ENCODE measurements around the gene ABCC4.
"Not testable (repeated sequence)": the region's sequence is repeated elsewhere in the genome, so short reads cannot be mapped to it uniquely, and the experiment has no call there.

The ABCC4 gene

DNA sequence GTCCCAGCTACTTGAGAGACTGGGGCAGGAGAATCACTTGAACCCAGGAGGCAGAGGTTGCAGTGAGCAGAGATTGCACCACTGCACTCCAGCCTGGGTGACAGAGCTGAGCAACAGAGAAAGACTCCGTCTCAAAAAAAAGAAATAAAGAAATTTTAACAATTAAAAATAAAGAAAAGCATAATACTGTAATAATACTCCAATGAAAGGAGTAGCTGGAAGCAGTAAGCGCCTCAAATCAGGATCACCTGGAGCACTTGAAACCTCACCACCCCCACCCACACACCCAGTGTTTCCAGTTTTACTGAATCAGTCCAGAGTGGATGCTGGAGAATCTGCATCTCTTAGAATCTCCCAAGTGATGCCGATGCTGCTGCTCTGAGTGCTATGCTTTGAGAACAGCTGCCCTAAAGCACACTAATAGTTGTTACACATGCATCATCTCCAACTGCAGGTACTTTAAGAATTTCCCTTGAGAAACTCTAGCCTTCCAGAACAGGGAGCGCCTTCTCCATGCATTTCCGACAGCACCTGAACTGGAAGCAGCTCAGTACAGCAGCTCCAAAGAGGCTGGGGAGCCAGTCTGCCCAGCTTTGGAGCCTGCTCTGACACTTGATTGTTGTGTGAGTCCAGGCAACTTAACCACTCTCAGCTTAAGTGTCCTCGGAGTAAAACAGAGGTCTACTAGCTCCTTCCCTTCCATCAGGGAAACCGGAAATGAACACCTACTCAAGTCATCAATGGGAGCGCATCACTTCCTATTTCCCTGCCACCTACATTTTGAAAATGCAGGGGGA is 2.9 kb downstream of the ABCC4 start:
- DNase-seq (ENCODE audit: low read depth), result no peak

DNA sequence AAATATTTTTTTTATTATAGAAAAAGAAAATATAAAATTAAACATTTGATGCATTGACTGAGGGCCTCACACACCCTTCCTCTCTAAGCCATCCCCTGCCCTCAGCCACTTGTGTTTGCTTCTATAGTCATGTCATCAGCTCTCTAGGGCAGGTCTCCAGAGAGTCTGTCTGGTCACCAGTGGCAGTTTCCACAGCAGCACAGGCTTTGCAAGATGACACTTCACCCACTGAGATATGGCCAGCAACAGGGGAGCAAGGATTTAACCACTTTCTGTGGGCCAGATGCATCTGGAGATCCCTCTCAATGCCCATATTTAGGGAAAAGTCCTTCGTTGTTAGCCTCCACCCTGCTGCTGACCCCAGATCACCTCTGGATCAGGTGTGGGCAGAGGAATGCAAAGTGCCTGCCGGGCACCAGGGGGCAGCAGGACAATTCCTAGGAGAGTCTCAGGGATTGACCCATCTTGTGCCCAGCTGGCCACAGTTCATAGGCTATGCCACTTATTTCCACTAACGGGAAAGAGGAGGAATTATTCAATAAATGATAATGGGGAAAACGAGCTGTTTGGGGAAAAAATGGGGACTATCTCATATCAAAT is 4.8 kb downstream of the ABCC4 start:
- DNase-seq (ENCODE audit: low read depth), result no peak

DNA sequence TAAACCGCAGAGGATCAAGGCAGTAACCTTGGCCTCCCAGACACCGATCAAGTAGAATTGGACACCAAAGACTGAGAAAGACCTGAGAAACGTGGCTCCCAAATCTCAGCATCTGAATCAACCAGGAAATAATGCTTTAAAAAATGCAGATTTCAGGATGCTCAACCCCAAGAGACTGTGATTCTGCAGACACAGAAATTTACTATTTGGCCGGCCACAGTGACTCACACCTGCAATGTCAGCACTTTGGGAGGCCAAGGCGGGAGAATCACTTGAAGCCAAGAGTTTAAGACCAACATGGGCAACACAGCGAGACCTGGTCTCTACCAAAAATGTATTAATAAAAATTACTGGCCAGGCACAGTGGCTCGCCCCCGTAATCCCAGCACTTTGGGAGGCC is 6.2 kb downstream of the ABCC4 start:
- DNase-seq (ENCODE audit: low read depth), result no peak

DNA sequence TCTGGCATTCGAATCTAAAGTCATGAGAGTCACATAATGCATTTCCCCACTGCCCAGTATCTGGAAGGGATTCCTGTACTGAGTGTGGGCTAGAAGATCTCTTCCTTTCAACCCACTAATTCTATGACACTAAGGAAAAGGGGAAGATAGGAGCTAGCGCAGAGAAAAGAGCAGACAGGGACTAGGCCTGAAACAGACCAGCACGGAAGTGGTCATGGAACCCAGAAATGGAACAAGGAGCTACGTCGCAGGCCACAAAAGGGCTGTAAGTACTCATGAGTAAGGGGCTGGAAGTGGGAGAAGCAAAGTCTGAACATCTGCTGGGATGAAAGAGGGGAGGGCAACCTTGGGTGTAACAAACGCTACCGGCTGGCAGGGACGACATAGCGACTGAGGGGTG is 8.6 kb downstream of the ABCC4 start:
- no peak for DNase-seq (ENCODE audit: low read depth)

DNA sequence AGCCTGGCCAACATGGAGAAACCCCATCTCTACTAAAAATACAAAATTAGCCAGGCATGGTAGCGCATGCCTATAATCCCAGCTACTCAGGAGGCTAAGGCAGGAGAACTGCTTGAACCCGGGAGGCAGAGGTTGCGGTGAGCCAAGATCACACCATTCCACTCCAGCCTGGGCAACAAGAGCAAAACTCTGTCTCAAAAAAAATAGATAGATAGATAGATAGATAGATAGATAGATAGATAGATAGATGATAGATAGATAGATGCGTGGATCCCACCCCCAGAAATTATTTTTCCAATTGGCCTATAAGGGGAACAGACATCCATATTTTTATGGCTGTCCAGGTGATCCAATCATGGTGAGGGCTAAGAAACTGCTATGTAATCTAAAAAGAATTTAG is 11.3 kb downstream of the ABCC4 start:
- not testable (repeated sequence) for DNase-seq (ENCODE audit: low read depth)

DNA sequence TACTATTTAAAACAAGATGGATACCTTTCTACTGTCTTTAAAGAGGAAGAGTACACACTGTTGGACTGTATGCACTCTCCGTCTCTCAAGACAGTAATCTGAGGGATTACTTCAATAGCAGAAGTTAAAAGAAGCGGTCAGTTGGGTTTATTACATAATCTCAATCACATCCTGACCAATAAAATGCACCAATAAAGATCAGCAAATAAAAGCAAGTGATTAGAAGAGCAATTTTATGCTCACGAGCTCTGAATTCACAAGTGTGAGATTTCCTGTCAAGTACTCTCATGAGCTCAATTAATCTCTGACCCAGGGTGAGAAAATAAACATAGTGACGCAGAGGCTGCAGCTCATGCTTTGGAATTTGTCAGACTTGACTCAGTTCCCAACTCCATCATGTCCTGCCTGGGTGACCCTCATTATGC is 12.2 kb downstream of the ABCC4 start:
- no peak for DNase-seq (ENCODE audit: low read depth)

DNA sequence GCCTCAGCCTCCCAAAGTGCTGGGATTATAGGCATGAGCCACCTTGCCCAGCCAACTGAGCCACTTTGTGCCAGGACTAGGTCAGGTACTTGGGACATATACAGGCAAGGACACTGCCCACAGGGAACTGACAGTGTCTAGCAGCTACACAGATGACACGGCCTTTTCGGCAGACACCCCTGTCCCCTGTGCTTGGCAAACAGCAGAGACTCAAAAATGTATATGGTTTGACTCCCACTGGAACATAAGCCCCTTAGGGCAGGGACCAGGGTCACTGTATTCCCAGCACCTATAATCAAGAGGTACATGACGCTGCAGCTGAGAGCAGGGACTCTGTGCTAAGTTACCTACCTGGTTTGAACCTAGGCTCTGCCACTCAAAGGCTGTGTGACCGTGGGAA is 16.8 kb downstream of the ABCC4 start:
- DNase-seq (ENCODE audit: low read depth), result no peak

DNA sequence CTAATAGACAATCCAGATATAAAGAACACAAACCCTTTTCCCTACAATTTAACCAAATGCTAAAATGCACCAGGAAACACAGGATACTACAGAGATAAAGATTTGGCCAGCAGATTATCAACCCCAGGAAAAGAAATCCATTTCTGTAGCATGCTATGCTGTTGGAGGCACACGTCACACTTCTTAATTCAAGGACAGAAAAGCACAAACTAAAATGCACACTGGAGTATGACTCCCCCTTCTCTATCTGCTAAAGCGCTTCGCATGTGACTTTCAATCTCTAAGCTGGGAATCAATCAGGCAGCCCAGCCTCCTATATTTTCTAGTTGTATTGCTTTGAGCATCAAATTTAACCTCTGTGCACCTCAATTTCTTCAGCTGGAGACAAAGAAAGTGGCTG is 22.2 kb downstream of the ABCC4 start:
- no peak for DNase-seq (ENCODE audit: low read depth)

DNA sequence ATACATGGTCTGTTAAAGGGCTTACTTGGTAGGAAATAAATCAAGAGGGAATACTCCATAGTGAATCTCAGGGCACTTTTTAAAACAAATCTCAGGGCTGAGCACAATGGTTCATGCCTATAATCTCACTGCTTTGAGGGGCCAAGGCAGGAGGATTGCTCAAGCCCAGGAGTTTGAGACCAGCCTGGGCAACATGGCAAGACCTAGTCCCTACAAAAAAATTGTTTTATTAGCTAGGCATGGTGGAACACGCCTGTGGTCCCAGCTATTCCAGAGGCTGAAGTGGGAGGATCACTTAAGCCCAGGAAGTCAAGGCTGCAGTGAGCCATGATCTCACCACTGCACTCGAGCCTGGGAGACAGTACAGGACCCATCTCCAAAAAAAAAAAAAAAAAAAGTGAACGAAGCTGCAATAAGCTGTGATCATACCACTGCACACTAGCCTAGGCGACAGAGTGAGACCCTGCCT is 25.2 kb downstream of the ABCC4 start:
- DNase-seq (ENCODE audit: low read depth), result no peak

DNA sequence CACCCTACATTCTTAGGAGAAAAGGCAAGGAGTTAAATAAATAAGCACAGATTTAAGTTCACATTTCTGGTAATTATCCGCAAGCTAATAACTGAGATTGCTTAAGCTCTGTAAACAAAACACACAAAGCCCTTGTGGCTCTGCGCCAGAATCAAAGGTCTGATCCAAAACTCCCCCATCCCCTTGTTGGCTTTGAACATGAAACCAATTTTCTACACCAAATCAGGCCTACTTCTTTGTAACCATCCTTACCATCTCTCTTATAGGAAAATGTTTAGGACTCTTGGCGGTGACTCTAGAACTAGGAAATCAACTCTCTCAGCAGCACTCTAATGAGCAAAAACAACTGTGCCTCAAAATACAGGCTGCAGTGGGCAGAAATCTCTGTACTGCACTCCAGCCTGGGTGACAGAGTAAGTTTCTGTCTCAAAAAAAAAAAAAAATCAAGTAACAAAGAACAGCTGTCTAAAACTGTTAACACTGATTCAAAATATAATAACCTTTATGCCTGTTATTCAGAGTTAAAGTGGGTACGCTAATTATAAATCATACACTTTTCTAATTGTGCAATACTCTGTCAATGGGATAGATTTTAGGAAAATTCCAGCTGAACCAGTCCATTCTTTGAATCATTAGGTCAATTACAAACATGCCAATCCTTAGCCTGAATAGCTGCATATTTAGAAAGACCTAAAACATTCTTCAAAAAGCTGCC is 25.8 kb downstream of the ABCC4 start:
- no peak for DNase-seq (ENCODE audit: low read depth)

DNA sequence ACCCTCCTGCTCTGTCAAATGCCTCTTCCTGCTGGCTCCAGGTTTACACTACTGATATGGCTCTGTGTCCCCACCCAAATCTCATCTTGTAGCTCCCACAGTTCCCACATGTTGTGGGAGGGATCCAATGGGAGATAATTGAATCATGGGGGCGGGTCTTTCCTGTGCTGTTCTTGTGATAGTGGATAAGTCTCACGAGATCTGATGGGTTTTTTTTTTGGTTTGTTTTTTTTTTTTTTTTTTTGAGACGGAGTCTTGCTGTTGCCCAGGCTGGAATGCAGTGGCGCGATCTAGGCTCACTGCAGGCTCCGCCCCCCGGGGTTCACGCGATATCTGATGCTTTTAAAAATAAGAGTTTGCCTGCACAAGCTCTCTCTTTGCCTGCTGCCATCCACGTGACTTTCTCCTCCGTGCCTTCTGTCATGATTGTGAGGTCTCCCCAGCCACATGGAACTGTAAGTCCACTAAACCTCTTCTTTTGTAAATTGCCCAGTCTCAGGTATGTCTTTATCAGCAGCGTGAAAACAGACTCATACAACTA is 27.6 kb downstream of the ABCC4 start:
- not testable (repeated sequence) for DNase-seq (ENCODE audit: low read depth)

DNA sequence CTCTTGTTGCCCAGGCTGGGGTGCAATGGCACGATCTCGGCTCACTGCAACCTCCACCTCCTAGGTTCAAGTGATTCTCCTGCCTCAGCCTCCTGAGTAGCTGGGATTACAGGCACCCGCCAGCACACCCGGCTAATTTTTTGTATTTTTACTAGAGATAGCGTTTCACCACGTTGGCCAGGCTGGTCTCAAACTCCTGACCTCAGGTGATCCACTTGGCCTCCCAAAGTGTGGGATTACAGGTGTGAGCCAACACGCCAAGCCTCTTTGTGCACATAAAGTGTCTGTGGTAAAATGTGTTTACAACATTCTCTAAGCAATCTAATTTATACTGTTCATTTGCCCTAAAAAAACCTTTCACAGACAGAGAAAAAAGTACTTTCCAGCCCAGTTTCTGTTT is 29.2 kb downstream of the ABCC4 start:
- DNase-seq (ENCODE audit: low read depth), result not testable (repeated sequence)

DNA sequence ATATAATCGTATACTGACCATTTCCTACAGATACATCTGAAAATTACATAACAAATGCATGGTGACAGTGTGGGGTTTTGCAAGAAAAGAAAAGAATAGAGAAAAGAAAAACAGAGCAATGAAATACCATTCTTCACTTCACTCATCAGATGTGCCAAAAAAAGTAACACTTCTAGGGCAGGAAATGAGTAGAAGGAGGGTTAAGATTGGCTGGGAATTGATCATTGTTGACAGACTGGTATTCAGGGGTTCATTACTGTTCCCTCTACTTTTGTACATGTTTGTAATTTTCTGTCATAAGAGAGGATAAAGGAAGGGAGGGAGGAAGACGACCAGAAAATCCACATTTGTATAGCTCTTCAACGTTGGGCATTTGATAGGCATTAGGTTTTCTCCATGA is 31.5 kb downstream of the ABCC4 start:
- DNase-seq (ENCODE audit: low read depth), result no peak

DNA sequence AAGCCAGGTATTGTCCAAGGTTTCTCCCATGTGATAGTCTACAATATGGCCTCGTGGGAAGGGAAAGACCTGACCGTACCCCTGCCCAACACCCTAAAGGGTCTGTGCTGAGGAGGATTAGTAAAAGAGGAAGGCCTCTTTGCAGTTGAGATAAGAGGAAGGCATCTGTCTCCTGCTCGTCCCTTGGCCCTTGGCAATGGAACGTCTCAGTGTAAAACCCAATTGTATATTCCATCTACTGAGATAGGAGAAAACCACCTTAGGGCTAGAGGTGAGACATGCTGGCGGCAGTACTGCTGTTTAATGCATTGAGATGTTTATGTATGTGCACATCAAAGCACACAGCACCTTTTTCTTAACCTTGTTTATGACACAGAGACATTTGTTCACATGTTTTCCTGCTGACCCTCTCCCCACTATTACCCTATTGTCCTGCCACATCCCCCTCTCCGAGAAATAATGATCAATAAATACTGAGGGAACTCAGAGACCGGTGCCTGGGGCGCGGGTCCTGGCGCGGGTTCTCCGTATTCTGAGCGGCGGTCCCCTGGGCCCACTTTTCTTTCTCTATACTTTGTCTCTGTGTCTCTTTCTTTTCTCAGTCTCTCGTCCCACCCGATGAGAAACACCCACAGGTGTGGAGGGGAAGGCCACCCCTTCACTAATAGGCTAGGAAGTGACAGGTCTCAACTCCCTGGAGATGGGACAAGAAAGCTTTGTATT is 32.7 kb downstream of the ABCC4 start:
- not testable (repeated sequence) for DNase-seq (ENCODE audit: low read depth)

DNA sequence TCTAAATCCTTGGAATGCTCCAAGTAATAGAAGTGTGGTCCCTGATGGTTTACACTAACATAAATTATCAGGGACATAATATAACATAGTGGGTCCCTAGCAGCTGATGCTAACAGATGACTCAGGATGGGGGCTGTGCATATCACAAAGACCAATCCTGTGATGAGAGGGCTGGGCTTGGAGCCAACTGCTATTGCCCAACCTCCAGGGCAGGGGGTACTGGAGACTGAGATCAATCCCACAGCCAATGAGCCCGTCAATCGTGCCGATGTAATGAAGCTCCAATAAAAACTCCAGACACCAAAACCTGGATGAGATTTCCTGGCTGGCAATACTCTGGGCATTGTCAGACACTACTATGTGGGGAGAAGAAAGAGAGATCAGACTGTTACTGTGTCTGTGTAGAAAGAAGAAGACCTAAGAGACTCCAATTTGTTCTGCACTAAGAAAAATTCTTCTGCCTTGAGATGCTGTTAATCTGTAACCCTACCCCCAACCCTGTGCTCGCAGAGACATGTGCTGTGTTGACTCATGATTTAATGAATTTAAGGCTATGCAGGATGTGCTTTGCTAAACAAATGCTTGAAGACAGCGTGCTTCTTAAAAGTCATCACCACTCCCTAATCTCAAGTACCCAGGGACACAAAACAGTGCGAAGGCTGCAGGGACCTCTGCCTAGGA is 33.4 kb downstream of the ABCC4 start:
- no peak for DNase-seq (ENCODE audit: low read depth)

DNA sequence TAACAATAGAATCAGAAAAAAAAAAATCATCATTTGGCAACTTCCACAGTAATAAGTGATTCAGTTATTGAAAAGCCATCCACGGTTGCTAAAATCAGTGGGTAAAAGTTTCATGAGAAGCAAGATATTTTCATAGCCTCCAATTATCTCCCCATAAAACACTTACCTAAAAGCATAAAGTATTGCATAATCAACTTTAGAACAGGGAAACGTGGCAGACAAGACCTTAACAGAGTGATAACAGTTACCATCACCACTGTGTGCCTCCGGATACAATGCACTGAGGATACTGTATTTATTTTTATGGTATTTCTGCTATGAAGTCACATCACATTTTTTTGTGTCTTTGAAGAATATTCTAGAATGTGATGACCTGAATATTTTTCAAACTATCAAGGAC is 37.0 kb downstream of the ABCC4 start:
- no peak for DNase-seq (ENCODE audit: low read depth)

DNA sequence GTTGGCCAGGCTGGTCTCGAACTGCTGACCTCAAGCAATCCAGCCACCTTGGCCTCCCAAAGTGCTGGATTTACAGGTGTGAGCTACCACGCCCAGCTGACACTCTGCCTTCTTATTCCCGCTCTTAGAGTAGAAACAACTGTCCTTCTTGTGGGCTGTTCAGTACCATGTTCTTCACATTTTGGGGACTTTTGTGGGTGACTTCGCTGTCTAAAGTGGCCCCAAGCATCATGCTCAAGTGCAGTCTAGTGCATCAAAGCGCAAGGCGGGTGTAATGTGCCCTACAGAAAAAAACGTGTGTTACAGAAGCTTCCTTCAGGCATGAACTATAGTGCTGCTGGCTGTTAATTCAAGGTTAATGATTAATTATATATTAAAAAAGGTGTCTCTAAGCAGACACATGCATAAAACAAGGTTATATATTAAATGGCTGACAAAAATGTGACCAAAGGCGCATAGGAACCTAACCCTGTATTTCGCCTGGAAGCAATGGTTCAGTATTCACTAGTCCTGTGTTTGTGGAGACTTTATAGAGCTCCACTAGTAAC is 38.3 kb downstream of the ABCC4 start:
- DNase-seq (ENCODE audit: low read depth), result no peak

DNA sequence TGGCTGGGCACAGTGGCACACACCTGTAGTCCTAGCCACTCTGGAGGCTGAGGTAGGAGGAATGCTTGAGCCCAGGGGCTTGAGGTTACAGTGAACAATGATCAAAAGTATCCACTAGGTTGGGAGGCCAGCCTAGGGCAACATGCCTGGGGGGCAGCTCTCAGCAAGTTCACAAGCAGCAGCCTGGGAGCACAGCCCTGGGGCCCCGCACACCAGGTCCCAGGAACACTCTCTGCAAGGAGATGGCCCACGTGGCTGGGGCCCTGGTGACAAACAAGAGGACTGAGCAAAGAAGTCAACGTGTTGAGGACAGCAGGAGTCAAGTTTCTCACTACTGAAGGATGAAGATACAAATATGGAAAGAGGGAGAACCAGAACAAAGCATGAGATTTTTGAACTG is 39.3 kb downstream of the ABCC4 start:
- no peak for DNase-seq (ENCODE audit: low read depth)

DNA sequence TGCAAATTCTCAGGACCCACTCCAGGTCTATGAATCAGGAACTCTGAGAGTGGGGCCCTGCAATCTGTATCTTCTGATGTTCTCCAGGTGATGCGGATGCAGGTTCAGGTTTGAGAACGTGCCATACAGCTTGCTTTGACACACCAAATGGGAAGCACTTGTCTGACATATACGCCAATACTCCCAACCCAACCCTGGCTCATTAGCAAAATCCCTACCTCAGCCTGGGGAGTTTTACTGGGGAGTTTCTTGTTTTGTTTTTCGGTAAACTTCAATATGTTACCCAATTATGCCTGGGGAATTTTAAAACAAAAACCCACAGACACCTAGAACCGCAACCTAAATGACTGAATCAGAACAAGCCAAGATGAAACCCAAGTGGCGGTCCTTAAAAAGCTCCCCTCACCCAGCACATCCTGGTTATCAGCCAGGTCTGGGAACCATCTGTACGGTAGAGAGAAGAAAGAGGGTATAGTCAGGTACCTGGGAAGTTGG is 41.2 kb downstream of the ABCC4 start:
- DNase-seq (ENCODE audit: low read depth), result no peak

DNA sequence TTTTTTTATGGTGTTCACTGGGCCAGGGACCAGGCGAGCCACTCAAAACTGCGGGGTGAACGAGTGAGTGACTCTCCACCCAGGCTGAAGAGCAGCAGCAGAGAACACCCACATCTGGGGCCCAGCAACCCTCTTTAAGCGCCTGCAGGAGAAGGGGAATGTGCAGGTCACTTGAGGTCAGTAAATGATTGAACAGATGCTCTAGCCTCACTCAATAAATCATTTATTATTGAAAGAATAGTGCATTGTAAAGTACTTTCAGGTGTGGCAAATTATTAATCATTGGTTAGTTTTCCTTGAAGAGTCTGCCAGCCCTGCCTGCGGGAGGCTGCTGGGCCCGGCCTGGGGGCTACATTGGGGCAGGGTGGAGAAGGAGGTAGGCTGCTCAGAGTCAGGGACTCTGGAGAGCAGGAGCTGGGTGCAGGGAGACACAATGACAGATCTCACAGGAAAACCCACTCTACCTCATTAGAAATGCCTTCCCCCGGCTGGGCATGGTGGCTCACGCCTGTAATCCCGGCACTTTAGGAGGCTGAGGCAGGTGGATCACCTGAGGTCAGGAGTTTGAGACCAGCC is 42.5 kb downstream of the ABCC4 start:
- no peak for DNase-seq (ENCODE audit: low read depth)

DNA sequence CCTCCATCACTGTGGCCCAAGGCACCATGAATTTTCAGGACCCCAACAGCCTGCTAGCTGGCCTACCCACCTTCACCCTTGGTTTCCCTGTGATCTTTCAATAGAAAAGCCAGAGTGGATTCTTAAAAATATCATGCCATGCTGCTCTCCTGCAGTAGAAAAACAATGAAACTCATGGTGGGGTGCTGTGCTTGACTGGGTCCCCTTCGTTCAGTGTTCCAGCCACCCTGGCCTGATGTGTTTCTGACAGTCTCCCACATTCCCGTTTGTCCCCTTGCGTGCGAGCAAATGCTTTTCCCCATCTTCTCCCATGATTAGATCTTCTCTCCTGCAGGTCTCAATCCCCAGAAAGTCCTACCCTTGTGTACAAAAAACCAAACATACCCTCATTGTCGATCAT is 43.2 kb downstream of the ABCC4 start:
- DNase-seq (ENCODE audit: low read depth), result no peak

All from T follicular helper cell (primary cell).